ENCODE results near the gene STMN3.
"Not testable (repeated sequence)": the region's sequence is repeated elsewhere in the genome, so short reads cannot be mapped to it uniquely, and the experiment has no call there.

Gene STMN3

GRCh38 chr20:63653974-63654668 is 897 bp upstream of the STMN3 start:
- DNase-seq, result no peak

- peak; percentile 44 for DNase-seq
Observed at GRCh38 chr20:63652192-63652980, 838 bp downstream of the STMN3 start.

GRCh38 chr20:63651942-63652191 is 1.4 kb downstream of the STMN3 start:
- no peak for DNase-seq

- DNase-seq, result not testable (repeated sequence)
Observed at GRCh38 chr20:63650486-63650885, 2.7 kb downstream of the STMN3 start.

- DNase-seq, result no peak
Observed at GRCh38 chr20:63648895-63649589, 4.2 kb downstream of the STMN3 start.

GRCh38 chr20:63648190-63648589 is 5.0 kb downstream of the STMN3 start:
- DNase-seq, result no peak

GRCh38 chr20:63645218-63645617 is 8.0 kb downstream of the STMN3 start:
- DNase-seq, result no peak

GRCh38 chr20:63643946-63644345 is 9.3 kb downstream of the STMN3 start:
- DNase-seq, result no peak

GRCh38 chr20:63643499-63643898 is 9.7 kb downstream of the STMN3 start:
- no peak for DNase-seq

- DNase-seq, result no peak
Observed at GRCh38 chr20:63642527-63643247, 10.5 kb downstream of the STMN3 start.

GRCh38 chr20:63641792-63642523 is 11.3 kb downstream of the STMN3 start:
- no peak for DNase-seq

- no peak for DNase-seq
Observed at GRCh38 chr20:63641146-63641791, 12.0 kb downstream of the STMN3 start.

- DNase-seq, result not testable (repeated sequence)
Observed at GRCh38 chr20:63640686-63641085, 12.5 kb downstream of the STMN3 start.

GRCh38 chr20:63640086-63640485 is 13.1 kb downstream of the STMN3 start:
- no peak for DNase-seq

- DNase-seq, result no peak
Observed at GRCh38 chr20:63639093-63639975, 13.9 kb downstream of the STMN3 start.

GRCh38 chr20:63636752-63637628 is 16.2 kb downstream of the STMN3 start:
- DNase-seq, result no peak

GRCh38 chr20:63635431-63636141 is 17.6 kb downstream of the STMN3 start:
- no peak for DNase-seq

GRCh38 chr20:63633732-63634131 is 19.5 kb downstream of the STMN3 start:
- no peak for DNase-seq

GRCh38 chr20:63631426-63631825 is 21.8 kb downstream of the STMN3 start:
- not testable (repeated sequence) for DNase-seq

Measured in DMS79 treated with DMSO at 0.1 percent for 48 hours (cell line).